GM13977 (cell line): ENCODE data around the gene RAPGEF1.

Experiments used
- DNase-seq: peaks from one replicate; pipeline ENCODE4 v3.0.0; 2012; ENCODE audit warnings: low spot score
- CTCF ChIP-seq: IDR thresholded peaks from 2 replicates; pipeline ENCODE4 v1.5.1; 2012; ENCODE audit warnings: mild to moderate bottlenecking, control low read depth; ENCODE audit not compliant: insufficient read depth; ENCODE audit errors: extremely low read depth, missing control alignments
- in situ Hi-C: fragments of 300-500 bp; cut with MboI; formaldehyde crosslinking; loops from one replicate; pipeline ENCODE4 v1.12.0; 2022; ENCODE audit warnings: low sequenced_read_pairs, low pct_unique_long_range_greater_than_20kb, mixed read lengths, inconsistent platforms; ENCODE audit not compliant: unreplicated experiment

RAPGEF1 gene

GRCh38 chr9:131603199-131603598, 136.7 kb downstream of the RAPGEF1 start:
- in situ Hi-C loops = no loop called here
- DNase-seq = no peak
- TF ChIP-seq CTCF = no peak

- TF ChIP-seq CTCF = no peak
Observed at GRCh38 chr9:131601683-131602181, 138.1 kb downstream of the RAPGEF1 start.

GRCh38 chr9:131598121-131598520, 141.8 kb downstream of the RAPGEF1 start:
- DNase-seq = no peak
- no peak for TF ChIP-seq CTCF
- in situ Hi-C loops = loop anchor here (10.0 kb wide), 1 partner anchor 147 kb away; the partner anchor contains the start of gene RAPGEF1

More at GRCh38 chr9:131601683-131602181, 138.1 kb downstream of the RAPGEF1 start:
- in situ Hi-C loops = no loop called here
- DNase-seq = no peak

DNA sequence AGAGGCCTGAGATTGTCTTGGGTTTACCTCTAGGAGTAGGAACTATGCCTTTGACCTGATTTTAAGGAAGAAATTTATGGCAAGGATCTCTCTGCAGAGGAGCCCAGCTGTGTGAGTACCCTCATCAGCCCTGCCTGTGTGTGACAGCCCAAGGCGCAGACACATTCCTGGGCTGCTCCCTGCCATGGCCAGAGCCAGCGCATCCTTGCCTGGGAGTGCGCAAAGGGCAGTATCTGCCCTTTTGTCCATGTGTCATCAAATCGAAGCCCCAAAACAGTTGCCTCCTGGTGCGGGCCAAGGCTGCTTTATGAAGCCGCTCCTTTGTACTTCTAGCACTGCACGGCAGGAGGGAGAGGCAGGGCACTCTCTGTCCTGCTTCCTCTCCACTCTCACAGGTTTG, 142.6 kb downstream of the RAPGEF1 start:
- in situ Hi-C loops = loop anchor here (10.0 kb wide), 1 partner anchor 148 kb away; the partner anchor contains the start of gene RAPGEF1
- TF ChIP-seq CTCF = no peak
- DNase-seq = no peak

- TF ChIP-seq CTCF = no peak
- in situ Hi-C loops = loop anchor here (10.0 kb wide), 1 partner anchor 148 kb away; the partner anchor contains the start of gene RAPGEF1
- no peak for DNase-seq
Observed at GRCh38 chr9:131596430-131596743, 143.5 kb downstream of the RAPGEF1 start.

DNA sequence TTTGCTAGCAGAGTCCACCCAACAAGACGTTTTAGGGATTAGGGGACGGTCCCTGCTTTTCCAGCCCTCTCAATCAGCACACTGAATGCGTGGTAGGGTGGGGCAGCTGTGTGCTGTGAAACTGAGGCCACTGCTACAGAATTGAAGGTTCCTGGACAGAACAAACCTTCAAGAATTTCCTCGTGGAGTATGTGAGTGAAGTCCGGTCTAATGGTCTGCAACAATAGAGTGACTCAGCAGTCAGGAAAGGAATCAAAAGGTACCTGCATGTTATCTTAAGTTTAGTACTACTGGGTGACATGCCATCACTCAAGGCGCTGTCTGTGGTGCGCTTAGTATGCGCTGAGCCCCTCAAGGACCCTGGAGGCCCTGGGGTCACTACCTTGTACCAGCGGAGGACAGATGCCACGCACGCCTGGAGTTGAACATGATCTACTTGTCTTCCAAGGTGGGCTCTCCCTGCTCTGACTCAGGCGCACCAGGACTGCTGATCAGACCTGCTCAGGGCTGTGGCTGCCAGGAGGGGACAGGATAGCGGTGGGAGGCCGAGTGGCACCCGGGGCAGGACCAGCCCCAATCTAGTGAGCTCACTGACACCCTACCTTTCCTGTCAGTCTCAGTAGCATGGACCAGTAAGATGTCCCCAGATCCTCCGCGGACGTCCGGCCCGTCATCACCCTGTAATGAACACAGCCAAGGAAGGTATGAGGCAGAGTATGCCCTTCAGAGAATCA, 144.0 kb downstream of the RAPGEF1 start:
- TF ChIP-seq CTCF = no peak
- no peak for DNase-seq
- in situ Hi-C loops = loop anchor here (10.0 kb wide), 1 partner anchor 149 kb away; the partner anchor contains the start of gene RAPGEF1
